Erythroblast (primary cell): Measurements from ENCODE around the gene NPW.
A peak's percentile ranks its signal among the peaks of the same experiment; 100 is the strongest.
"Not testable (repeated sequence)": the region's sequence is repeated elsewhere in the genome, so short reads cannot be mapped to it uniquely, and the experiment has no call there.

Experiments used
- DNase-seq, 2 experiments: peaks; one replicate each; lab custom pipeline; 2025; lab: John Stamatoyannopoulos, UW
- GATA1 ChIP-seq: IDR thresholded peaks from 2 replicates; pipeline ENCODE4 v1.6.1; 2011; ENCODE audit warnings: low read depth, mild to moderate bottlenecking, control low read depth, low read length, moderate library complexity
- POLR2A ChIP-seq: IDR thresholded peaks from 2 replicates; pipeline ENCODE4 v1.6.1; 2011; ENCODE audit warnings: mild to moderate bottlenecking, low read length

Gene NPW

GRCh38 chr16:2009791-2010510 is 9.6 kb upstream of the NPW start, which contains the start of gene ZNF598:
Gene ZNF598 (minus strand): TSS chr16:2009821.
- TF ChIP-seq POLR2A (peak; percentile 94), GATA1 (no peak)
- peak; percentile 91 to 94 for DNase-seq

- DNase-seq: not testable (repeated sequence)
These were observed 7.9 kb upstream of the NPW start for GRCh38 chr16:2011726-2012125.

- no peak for DNase-seq
- TF ChIP-seq GATA1: no peak
These were observed 6.1 kb upstream of the NPW start for GRCh38 chr16:2013527-2013926.

GRCh38 chr16:2015117-2015946 is 4.3 kb upstream of the NPW start:
- no peak for DNase-seq
- TF ChIP-seq GATA1: no peak

- TF ChIP-seq GATA1 (no peak), POLR2A (no peak)
- DNase-seq: no peak
These were observed 3.7 kb upstream of the NPW start for GRCh38 chr16:2015947-2016208.

- TF ChIP-seq GATA1 (no peak), POLR2A (no peak)
- no peak for DNase-seq
These were observed 3.1 kb upstream of the NPW start for GRCh38 chr16:2016407-2016922.

GRCh38 chr16:2019921-2020831 is 591 bp downstream of the NPW start:
- no peak for DNase-seq
- TF ChIP-seq POLR2A (no peak), GATA1 (no peak)

- TF ChIP-seq GATA1 (no peak), POLR2A (no peak)
These were observed 3.1 kb downstream of the NPW start for GRCh38 chr16:2022723-2023091.

GRCh38 chr16:2023092-2024031 is 3.8 kb downstream of the NPW start:
- TF ChIP-seq GATA1 (no peak), POLR2A (no peak)
- DNase-seq: peak; percentile 88 to 95

More at GRCh38 chr16:2022723-2023091, 3.1 kb downstream of the NPW start:
- DNase-seq: peak in 1 of 2 experiments; percentile 49

GRCh38 chr16:2024032-2024420 is 4.4 kb downstream of the NPW start:
- no peak for TF ChIP-seq POLR2A
- TF ChIP-seq GATA1: no peak
- no peak for DNase-seq

GRCh38 chr16:2025251-2025650 is 5.7 kb downstream of the NPW start:
- TF ChIP-seq GATA1 (no peak), POLR2A (no peak)
- no peak for DNase-seq

GRCh38 chr16:2025878-2026460 is 6.4 kb downstream of the NPW start:
- TF ChIP-seq GATA1 (no peak), POLR2A (no peak)
- DNase-seq: no peak
